A549 (cell line): Measurements from ENCODE around the gene HCAR2. TPM values are rescaled to one million over a fixed set of nuclear protein-coding genes. Genes with fewer than 3 reads are reported as not detected.
"Not testable (repeated sequence)": the region's sequence is repeated elsewhere in the genome, so short reads cannot be mapped to it uniquely, and the experiment has no call there.

Experiments
- ATAC-seq, 2 experiments: fragments of 200-7000 bp in 1 of 2; fragments of >200 bp in 1 of 2; cut with Nextera tagmentation in 1 of 2; cut with Tn5 transposase in 1 of 2; 3 replicates each; pipeline versions ENCODE4 v1.8.0 to v1.9.1; 2018 to 2020; ENCODE audit warnings: mild to moderate bottlenecking in 1 of 2, moderate library complexity in 1 of 2
- CTCF ChIA-PET: fragments of 300-600 bp; sonication (Branson Sonifier 250); formaldehyde crosslinking; extraction: SDS; loops from one replicate; lab custom pipeline; 2021; ENCODE audit warnings: antibody characterized with exemption, inconsistent platforms; lab: Yijun Ruan, JAX
- POLR2A ChIA-PET: fragments of 350-600 bp; formaldehyde crosslinking; extraction: SDS; loops from one replicate; lab custom pipeline; 2021; ENCODE audit warnings: antibody characterized with exemption, inconsistent platforms; lab: Yijun Ruan, JAX
- DNase-seq, 2 experiments: peaks; one replicate each; pipeline versions ENCODE4 v3.0.0 to v3.0.0-alpha.2; 2011 to 2016; ENCODE audit warnings: low read depth in 1 of 2, low spot score in 1 of 2
- FAIRE-seq: peaks from 2 replicates; lab custom pipeline; 2011; peaks lifted over from hg19 to GRCh38; lab: Jason Lieb, UNC
- H3K27ac ChIP-seq, 2 experiments: fragments of >200 bp; sonication (Bioruptor Twin); formaldehyde crosslinking; 3 replicates each; pipeline ENCODE4 v1.5.1; 2016 to 2017
- H3K4me1 ChIP-seq: fragments of >200 bp; sonication (Bioruptor Twin); formaldehyde crosslinking; 3 replicates; pipeline ENCODE4 v1.6.1; 2016
- H3K4me2 ChIP-seq: fragments of >200 bp; sonication (Bioruptor Twin); formaldehyde crosslinking; 3 replicates; pipeline ENCODE4 v1.6.1; 2016
- H3K4me3 ChIP-seq: fragments of >200 bp; sonication (Bioruptor Twin); formaldehyde crosslinking; 3 replicates; pipeline ENCODE4 v1.5.1; 2016
- H3K9me3 ChIP-seq: fragments of >200 bp; sonication (Bioruptor Twin); formaldehyde crosslinking; 3 replicates; pipeline ENCODE4 v1.6.1; 2016
- ATOH8 ChIP-seq: fragments of 250-450 bp; sonication (Bioruptor Pico); IDR thresholded peaks from 2 replicates; pipeline ENCODE4 v1.5.0; 2020; ENCODE audit warnings: low read depth, mild to moderate bottlenecking, moderate library complexity
- CBX2 ChIP-seq: fragments of 200-600 bp; sonication (generic); IDR thresholded peaks from 2 replicates; pipeline ENCODE4 v1.6.1; 2016; ENCODE audit warnings: low read depth, mild to moderate bottlenecking, borderline replicate concordance
- CBX8 ChIP-seq: fragments of 200-600 bp; sonication (generic); IDR thresholded peaks from 2 replicates; pipeline ENCODE4 v1.6.1; 2016
- ESRRA ChIP-seq: fragments of 150-350 bp; IDR thresholded peaks from 2 replicates; pipeline ENCODE4 v1.6.1; 2014; ENCODE audit warnings: mild to moderate bottlenecking, low read length, borderline replicate concordance
- FOSB ChIP-seq: fragments of 250-450 bp; sonication (Bioruptor Pico); IDR thresholded peaks from 2 replicates; pipeline ENCODE4 v1.5.0; 2020; ENCODE audit warnings: mild to moderate bottlenecking, moderate library complexity
- FOSL2 ChIP-seq, 2 experiments: fragments of 450-650 bp in 1 of 2; fragments of >200 bp in 1 of 2; sonication (Bioruptor Twin) in 1 of 2; formaldehyde crosslinking; IDR thresholded peaks; 2 replicates each; pipeline versions ENCODE4 v1.5.0 to v1.6.1; 2016 to 2020; ENCODE audit warnings: mild to moderate bottlenecking in 1 of 2, moderate library complexity in 1 of 2
- GATA3 ChIP-seq: IDR thresholded peaks from 2 replicates; pipeline ENCODE4 v1.6.1; 2012; ENCODE audit warnings: borderline replicate concordance
- HOXB13 ChIP-seq: fragments of 250-450 bp; sonication (Bioruptor Pico); IDR thresholded peaks from 2 replicates; pipeline ENCODE4 v1.5.0; 2020; ENCODE audit warnings: low read depth, mild to moderate bottlenecking, moderate library complexity
- JUN ChIP-seq, 2 experiments: fragments of >200 bp; sonication (Bioruptor Twin); formaldehyde crosslinking; IDR thresholded peaks; 2 replicates in 1 of 2; 3 replicates in 1 of 2; pipeline ENCODE4 v1.6.1; 2016 to 2017
- JUNB ChIP-seq: fragments of >200 bp; sonication (Bioruptor Twin); formaldehyde crosslinking; IDR thresholded peaks from 2 replicates; pipeline ENCODE4 v1.6.1; 2016
- KDM1A ChIP-seq: fragments of 200-600 bp; sonication (generic); IDR thresholded peaks from 2 replicates; pipeline ENCODE4 v1.6.1; 2016; ENCODE audit warnings: low read depth, mild to moderate bottlenecking
- KDM5A ChIP-seq: fragments of 200-600 bp; sonication (generic); IDR thresholded peaks from 2 replicates; pipeline ENCODE4 v1.6.1; 2016; ENCODE audit warnings: antibody characterized with exemption, mild to moderate bottlenecking
- PHF8 ChIP-seq: fragments of 200-600 bp; sonication (generic); IDR thresholded peaks from 2 replicates; pipeline ENCODE4 v1.6.1; 2016; ENCODE audit warnings: low read depth, mild to moderate bottlenecking, antibody characterized with exemption, moderate library complexity, borderline replicate concordance
- POLR2A ChIP-seq: IDR thresholded peaks from 2 replicates; pipeline ENCODE4 v1.6.1; 2012; ENCODE audit warnings: mild to moderate bottlenecking, low read length
- RARB ChIP-seq: fragments of 250-450 bp; sonication (Bioruptor Pico); IDR thresholded peaks from 2 replicates; pipeline ENCODE4 v1.8.0; 2021; ENCODE audit warnings: mild to moderate bottlenecking, moderate library complexity
- RCOR1 ChIP-seq: fragments of 150-350 bp; IDR thresholded peaks from 2 replicates; pipeline ENCODE4 v1.6.1; 2014; ENCODE audit warnings: antibody characterized with exemption, low read length, low read depth
- REST ChIP-seq: fragments of 200-600 bp; sonication (generic); IDR thresholded peaks from 2 replicates; pipeline ENCODE4 v1.6.1; 2016; ENCODE audit warnings: antibody characterized with exemption, mild to moderate bottlenecking, moderate library complexity
- RFX5 ChIP-seq: fragments of 450-650 bp; IDR thresholded peaks from 2 replicates; pipeline ENCODE4 v1.7.1; 2014; ENCODE audit warnings: antibody characterized with exemption, mild to moderate bottlenecking, moderate library complexity
- RNF2 ChIP-seq: fragments of 200-600 bp; sonication (generic); IDR thresholded peaks from 2 replicates; pipeline ENCODE4 v1.6.1; 2016; ENCODE audit warnings: low read depth, mild to moderate bottlenecking, antibody characterized with exemption, moderate library complexity, borderline replicate concordance
- SREBF2 ChIP-seq: fragments of 450-650 bp; IDR thresholded peaks from 2 replicates; pipeline ENCODE4 v1.6.1; 2014; ENCODE audit warnings: mild to moderate bottlenecking, moderate library complexity
- TFCP2L1 ChIP-seq: fragments of 250-450 bp; sonication (Bioruptor Pico); IDR thresholded peaks from 2 replicates; pipeline ENCODE4 v1.5.0; 2021; ENCODE audit warnings: mild to moderate bottlenecking
- ZFP36 ChIP-seq: fragments of 450-650 bp; IDR thresholded peaks from 2 replicates; pipeline ENCODE4 v1.6.1; 2014; ENCODE audit warnings: borderline replicate concordance; ENCODE audit not compliant: partially characterized antibody
- ZNF302 ChIP-seq: fragments of 250-450 bp; sonication (Bioruptor Pico); IDR thresholded peaks from 2 replicates; pipeline ENCODE4 v1.9.0; 2021; ENCODE audit warnings: inconsistent platforms, mild to moderate bottlenecking, moderate library complexity
- WGBS: methylation state at CpG from one replicate; pipeline ENCODE4 v1.1.6; 2017; ENCODE audit errors: missing lambda C conversion rate; 5-methylcytosine and 5-hydroxymethylcytosine counted together
- polyA plus RNA-seq, 4 experiments: library from polyadenylated mRNA; depleted of rRNA in 3 of 4; stranded (reverse); fragments of >200 nt; fragmentation: RNase III in 1 of 4; extraction: RNeasy Plus Mini Kit Qiagen cat#74134 plus additional on column Dnase treatment in 1 of 4; gene quantifications; 2 replicates in 3 of 4; 3 replicates in 1 of 4; pipeline ENCODE4 v1.2.3, GENCODE V29; 2011 to 2017
- TF ChIP-seq, protein P1 (sequence below): fragments of 450-650 bp; IDR thresholded peaks from 2 replicates; pipeline ENCODE4 v1.6.1; 2014; ENCODE audit warnings: antibody characterized with exemption
- TF ChIP-seq, protein P2 (sequence below): fragments of 250-450 bp; sonication (Bioruptor Pico); IDR thresholded peaks from 2 replicates; pipeline ENCODE4 v1.5.0; 2021; ENCODE audit warnings: mild to moderate bottlenecking, moderate library complexity, borderline replicate concordance
- TF ChIP-seq, protein P3 (sequence below): IDR thresholded peaks from 2 replicates; pipeline ENCODE4 v1.6.1; 2012
- TF ChIP-seq, protein P4 (sequence below): fragments of 150-350 bp; IDR thresholded peaks from 2 replicates; pipeline ENCODE4 v1.6.1; 2014; ENCODE audit warnings: low read depth, mild to moderate bottlenecking, low read length

The HCAR2 gene
- polyA plus RNA-seq, 2 of the 4 experiments (the other 2 are of a cell fraction), result 0.09 TPM; not detected in 1

GRCh38 chr12:122752464-122753318 lies 49.5 kb upstream of the HCAR2 start, which contains the start of gene DENR (continued):
- peak; percentile 98 for TF ChIP-seq GATA3
- 0 out of 2 replicates have a peak, but pooled peaks have one; percentile 44 for TF ChIP-seq TFCP2L1
- peak; percentile 80 for TF ChIP-seq POLR2A
- peak; percentile 100 for TF ChIP-seq REST
- TF ChIP-seq CBX8, result no peak
- no peak for TF ChIP-seq RARB
- peak; percentile 51; the same call in 1 of the 2 replicates for TF ChIP-seq RFX5
- no peak for TF ChIP-seq FOSB (CRISPR knock-in tag)
- TF ChIP-seq CBX2, result no peak
- no peak for TF ChIP-seq HOXB13 (CRISPR knock-in tag)
- no peak for TF ChIP-seq SREBF2
- TF ChIP-seq JUN (IDR thresholded peaks at IDR 0.05), result peak; percentile 88 to 94; a peak in 4 of 5 replicates
- TF ChIP-seq, protein P1, sequence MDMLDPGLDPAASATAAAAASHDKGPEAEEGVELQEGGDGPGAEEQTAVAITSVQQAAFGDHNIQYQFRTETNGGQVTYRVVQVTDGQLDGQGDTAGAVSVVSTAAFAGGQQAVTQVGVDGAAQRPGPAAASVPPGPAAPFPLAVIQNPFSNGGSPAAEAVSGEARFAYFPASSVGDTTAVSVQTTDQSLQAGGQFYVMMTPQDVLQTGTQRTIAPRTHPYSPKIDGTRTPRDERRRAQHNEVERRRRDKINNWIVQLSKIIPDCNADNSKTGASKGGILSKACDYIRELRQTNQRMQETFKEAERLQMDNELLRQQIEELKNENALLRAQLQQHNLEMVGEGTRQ, result peak; percentile 71
- no peak for TF ChIP-seq ZNF302 (CRISPR knock-in tag)
- no peak for TF ChIP-seq ESRRA
- no peak for TF ChIP-seq RNF2
- no peak for TF ChIP-seq KDM1A
- no peak for TF ChIP-seq ATOH8
- TF ChIP-seq FOSL2 (IDR thresholded peaks at IDR 0.05), result no peak
- peak; percentile 83 for TF ChIP-seq FOSL2 (CRISPR knock-in tag; IDR thresholded peaks at IDR 0.05)
- no peak for TF ChIP-seq RCOR1
- TF ChIP-seq, protein P2, sequence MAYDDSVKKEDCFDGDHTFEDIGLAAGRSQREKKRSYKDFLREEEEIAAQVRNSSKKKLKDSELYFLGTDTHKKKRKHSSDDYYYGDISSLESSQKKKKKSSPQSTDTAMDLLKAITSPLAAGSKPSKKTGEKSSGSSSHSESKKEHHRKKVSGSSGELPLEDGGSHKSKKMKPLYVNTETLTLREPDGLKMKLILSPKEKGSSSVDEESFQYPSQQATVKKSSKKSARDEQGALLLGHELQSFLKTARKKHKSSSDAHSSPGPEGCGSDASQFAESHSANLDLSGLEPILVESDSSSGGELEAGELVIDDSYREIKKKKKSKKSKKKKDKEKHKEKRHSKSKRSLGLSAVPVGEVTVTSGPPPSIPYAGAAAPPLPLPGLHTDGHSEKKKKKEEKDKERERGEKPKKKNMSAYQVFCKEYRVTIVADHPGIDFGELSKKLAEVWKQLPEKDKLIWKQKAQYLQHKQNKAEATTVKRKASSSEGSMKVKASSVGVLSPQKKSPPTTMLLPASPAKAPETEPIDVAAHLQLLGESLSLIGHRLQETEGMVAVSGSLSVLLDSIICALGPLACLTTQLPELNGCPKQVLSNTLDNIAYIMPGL (CRISPR knock-in tag), result no peak
- TF ChIP-seq, protein P3, sequence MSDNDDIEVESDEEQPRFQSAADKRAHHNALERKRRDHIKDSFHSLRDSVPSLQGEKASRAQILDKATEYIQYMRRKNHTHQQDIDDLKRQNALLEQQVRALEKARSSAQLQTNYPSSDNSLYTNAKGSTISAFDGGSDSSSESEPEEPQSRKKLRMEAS, result peak; percentile 88
- no peak for TF ChIP-seq ZFP36
- peak; percentile 91; the same call in 1 of the 2 replicates for TF ChIP-seq PHF8
- TF ChIP-seq JUNB, result no peak; the same call in 1 of the 2 replicates
- TF ChIP-seq KDM5A, result peak; percentile 50
- TF ChIP-seq, protein P4, sequence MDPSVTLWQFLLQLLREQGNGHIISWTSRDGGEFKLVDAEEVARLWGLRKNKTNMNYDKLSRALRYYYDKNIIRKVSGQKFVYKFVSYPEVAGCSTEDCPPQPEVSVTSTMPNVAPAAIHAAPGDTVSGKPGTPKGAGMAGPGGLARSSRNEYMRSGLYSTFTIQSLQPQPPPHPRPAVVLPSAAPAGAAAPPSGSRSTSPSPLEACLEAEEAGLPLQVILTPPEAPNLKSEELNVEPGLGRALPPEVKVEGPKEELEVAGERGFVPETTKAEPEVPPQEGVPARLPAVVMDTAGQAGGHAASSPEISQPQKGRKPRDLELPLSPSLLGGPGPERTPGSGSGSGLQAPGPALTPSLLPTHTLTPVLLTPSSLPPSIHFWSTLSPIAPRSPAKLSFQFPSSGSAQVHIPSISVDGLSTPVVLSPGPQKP, result no peak

DNA sequence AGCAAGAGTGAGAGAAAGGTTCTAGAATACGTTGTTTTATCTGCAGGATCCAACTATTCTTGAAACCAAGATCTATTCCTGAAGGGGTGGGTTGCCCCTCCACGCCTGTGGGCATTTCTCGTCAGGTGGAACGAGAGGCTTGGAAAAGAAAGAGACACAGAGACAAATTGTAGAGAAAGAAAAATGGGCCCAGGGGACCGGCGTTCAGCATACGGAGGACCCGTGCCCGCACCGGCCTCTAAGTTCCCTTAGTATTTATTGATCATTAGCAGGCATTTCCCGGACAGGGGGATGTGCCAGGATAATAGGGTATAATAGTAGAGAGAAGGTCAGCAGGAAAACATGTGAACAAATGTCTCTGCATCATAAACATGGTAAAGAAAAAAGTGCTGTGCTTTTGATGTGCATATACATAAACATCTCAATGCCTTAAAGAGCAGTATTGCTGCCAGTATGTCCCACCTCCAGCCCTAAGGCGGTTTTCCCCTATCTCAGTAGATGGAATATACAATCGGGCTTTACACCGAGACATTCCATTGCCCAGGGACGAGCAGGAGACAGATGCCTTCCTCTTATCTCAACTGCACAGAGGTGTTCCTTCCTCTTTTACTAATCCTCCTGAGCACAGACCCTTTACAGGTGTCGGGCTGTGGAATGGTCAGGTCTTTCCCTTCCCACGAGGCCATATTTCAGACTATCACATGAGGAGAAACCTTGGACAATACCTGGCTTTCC lies 47.8 kb upstream of the HCAR2 start:
- peaks cover 25% of the 10 kb centered on the region for H3K4me1 ChIP-seq
- FAIRE-seq, ATAC-seq, DNase-seq, H3K9me3 ChIP-seq, H3K4me3 ChIP-seq, POLR2A ChIA-PET: not testable (repeated sequence)
- 89% methylated on average over 17 of the region's 17 CpGs for WGBS
- H3K27ac ChIP-seq, result peak overlapping the region in 1 of 2 experiments; percentile 92; a peak in 3 of 6 replicates
- 0 out of 3 replicates have a peak overlapping the region, but pooled peaks have one; percentile 82 for H3K4me2 ChIP-seq
- CTCF ChIA-PET, result interaction anchor here (0.6 kb wide), 1 partner anchor 50 kb away, joined by 3 read pairs; no protein-coding TSS in a partner anchor
